K562 (cell line): ENCODE results near the gene VWA7. TPM values are rescaled to one million over a fixed set of nuclear protein-coding genes. Genes with fewer than 3 reads are reported as not detected.

Experiments
- ATAC-seq: fragments of 200-7000 bp; cut with Tn5 transposase; 3 replicates; pipeline ENCODE4 v1.9.1; 2020; ENCODE audit warnings: moderate library complexity
- BruUV-seq: library from RNA; stranded (reverse); fragments of 400-500 nt; replicated peaks from 2 replicates; lab custom pipeline; 2021; lab: Mats Ljungman, UMichigan
- CTCF ChIA-PET: fragments of 300-600 bp; formaldehyde crosslinking; extraction: SDS; loops from one replicate; lab custom pipeline; 2021; ENCODE audit warnings: low intra/inter-chr PET ratio; lab: Yijun Ruan, JAX
- POLR2A ChIA-PET: fragments of 300-600, 350-650 bp; sonication (Branson Sonifier 250); formaldehyde crosslinking; extraction: SDS; loops from one replicate; lab custom pipeline; 2021; ENCODE audit warnings: antibody characterized with exemption, inconsistent platforms; lab: Yijun Ruan, JAX
- DNase-seq, 4 experiments: peaks; one replicate each; pipeline versions ENCODE4 v3.0.0 to v3.0.0-alpha.2; 2011 to 2018; ENCODE audit warnings: low spot score in 3 of 4, mixed read lengths in 3 of 4; ENCODE audit errors: extremely low read depth in 1 of 4
- FAIRE-seq: peaks from 2 replicates; lab custom pipeline; 2011; peaks lifted over from hg19 to GRCh38; lab: Jason Lieb, UNC
- H2AFZ ChIP-seq: 2 replicates; pipeline ENCODE4 v1.6.0; 2011; ENCODE audit warnings: low read depth, low read length, control low read depth, inconsistent platforms
- H3K27ac ChIP-seq: fragments of 200-600 bp; 3 replicates; pipeline ENCODE4 v1.8.0; 2011; ENCODE audit warnings: low read depth, mild to moderate bottlenecking, control low read depth, inconsistent platforms, low read length, moderate library complexity, mixed read lengths; ENCODE audit errors: extremely low read depth
- H3K27me3 ChIP-seq, 2 experiments: fragments of 300-600 bp in 1 of 2; 2 replicates in 1 of 2; 3 replicates in 1 of 2; pipeline versions ENCODE4 v1.6.0 to v1.8.0; 2011; ENCODE audit warnings: inconsistent platforms in 2 of 2, low read length in 2 of 2, mild to moderate bottlenecking in 1 of 2, mixed read lengths in 1 of 2, moderate library complexity in 1 of 2; ENCODE audit not compliant: control insufficient read depth in 2 of 2, insufficient read depth in 2 of 2
- H3K36me3 ChIP-seq: fragments of 300-600 bp; 3 replicates; pipeline ENCODE4 v1.8.0; 2011; ENCODE audit warnings: mild to moderate bottlenecking, low read length, inconsistent platforms; ENCODE audit not compliant: control insufficient read depth, insufficient read depth
- H3K4me1 ChIP-seq, 2 experiments: fragments of 200-600 bp in 1 of 2; replicated peaks in 1 of 2; 2 replicates in 1 of 2; 3 replicates in 1 of 2; pipeline versions ENCODE4 v1.5.1 to v1.8.0; 2011; ENCODE audit warnings: inconsistent platforms in 2 of 2, low read length in 2 of 2, mild to moderate bottlenecking in 1 of 2, mixed read lengths in 1 of 2, moderate library complexity in 1 of 2; ENCODE audit not compliant: control insufficient read depth in 2 of 2, insufficient read depth in 2 of 2
- H3K4me2 ChIP-seq: 2 replicates; pipeline ENCODE4 v1.6.1; 2011; ENCODE audit warnings: low read length, control low read depth, inconsistent platforms, mixed read lengths; ENCODE audit not compliant: insufficient read depth
- H3K4me3 ChIP-seq: fragments of 200-600 bp; sonication (generic), shearing (Covaris generic); 2 replicates; pipeline ENCODE4 v1.5.1; 2016; ENCODE audit warnings: control low read depth, inconsistent platforms
- H3K79me2 ChIP-seq: fragments of 200-600 bp; 3 replicates; pipeline ENCODE4 v1.8.0; 2011; ENCODE audit warnings: low read length, inconsistent platforms; ENCODE audit not compliant: control insufficient read depth, insufficient read depth
- H3K9ac ChIP-seq, 2 experiments: 2 replicates each; pipeline versions ENCODE4 v1.6.0 to v1.6.1; 2011; ENCODE audit warnings: low read depth in 2 of 2, low read length in 2 of 2, control low read depth in 1 of 2, inconsistent platforms in 1 of 2, mild to moderate bottlenecking in 1 of 2, mixed read lengths in 1 of 2; ENCODE audit not compliant: insufficient read depth in 1 of 2
- H3K9me1 ChIP-seq: one replicate; pipeline ENCODE4 v1.6.0; 2011; ENCODE audit warnings: inconsistent platforms, mild to moderate bottlenecking, low read length, moderate library complexity; ENCODE audit not compliant: control insufficient read depth, insufficient read depth
- H3K9me3 ChIP-seq: replicated peaks from 2 replicates; pipeline ENCODE4 v1.5.1; 2011; ENCODE audit warnings: low read depth, low read length, inconsistent platforms; ENCODE audit not compliant: control insufficient read depth, insufficient read depth
- H4K20me1 ChIP-seq: replicated peaks from 2 replicates; pipeline ENCODE4 v1.6.1; 2011; ENCODE audit warnings: low read length, inconsistent platforms, mixed read lengths; ENCODE audit not compliant: control insufficient read depth, insufficient read depth
- ATF1 ChIP-seq, 2 experiments: fragments of 450-650 bp in 1 of 2; IDR thresholded peaks; 2 replicates each; pipeline ENCODE4 v1.6.1; 2016; ENCODE audit warnings: missing compliant biosample characterization in 1 of 2, missing genetic modification characterization in 1 of 2
- CEBPB ChIP-seq: fragments of 450-650 bp; IDR thresholded peaks from 2 replicates; pipeline ENCODE4 v1.6.1; 2016; ENCODE audit warnings: missing genetic modification characterization, missing compliant biosample characterization
- ETS1 ChIP-seq: conservative IDR thresholded peaks from 2 replicates; pipeline ENCODE4 v1.6.1; 2011; ENCODE audit warnings: low read depth, mild to moderate bottlenecking, low read length; ENCODE audit not compliant: control insufficient read depth
- ETS2 ChIP-seq: IDR thresholded peaks from 2 replicates; pipeline ENCODE4 v1.6.1; 2016; ENCODE audit warnings: borderline replicate concordance, missing genetic modification characterization, mild to moderate bottlenecking, moderate library complexity, missing compliant biosample characterization; ENCODE audit not compliant: poor library complexity, severe bottlenecking
- GATAD2B ChIP-seq: fragments of 450-650 bp; IDR thresholded peaks from 2 replicates; pipeline ENCODE4 v1.6.1; 2017; ENCODE audit warnings: mild to moderate bottlenecking, borderline replicate concordance
- IFI16 ChIP-seq: fragments of 250-450 bp; sonication (Bioruptor Pico); IDR thresholded peaks from 2 replicates; pipeline ENCODE4 v2.1.2; 2022; ENCODE audit warnings: mild to moderate bottlenecking, inconsistent platforms
- IRF9 ChIP-seq: fragments of 450-650 bp; IDR thresholded peaks from 2 replicates; pipeline ENCODE4 v1.6.1; 2016; ENCODE audit warnings: missing biosample characterization, missing genetic modification characterization
- L3MBTL2 ChIP-seq: fragments of 450-650 bp; IDR thresholded peaks from 2 replicates; pipeline ENCODE4 v1.6.1; 2016; ENCODE audit warnings: mild to moderate bottlenecking, moderate library complexity
- MEF2D ChIP-seq: conservative IDR thresholded peaks from 2 replicates; pipeline ENCODE4 v1.6.1; 2016; ENCODE audit warnings: low read depth, missing genetic modification characterization, missing compliant biosample characterization
- NFE2L1 ChIP-seq: fragments of 450-650 bp; IDR thresholded peaks from 2 replicates; pipeline ENCODE4 v1.6.1; 2016; ENCODE audit warnings: missing genetic modification characterization, low read depth, mild to moderate bottlenecking, missing compliant biosample characterization, moderate library complexity, borderline replicate concordance
- NR4A1 ChIP-seq, 2 experiments: fragments of 250-450 bp in 1 of 2; fragments of 450-650 bp in 1 of 2; sonication (Bioruptor Pico) in 1 of 2; IDR thresholded peaks; 2 replicates each; pipeline versions ENCODE4 v1.4.0 to v1.6.1; 2016 to 2020; ENCODE audit warnings: mild to moderate bottlenecking in 2 of 2, missing compliant biosample characterization in 1 of 2, missing genetic modification characterization in 1 of 2, moderate library complexity in 1 of 2
- POLR2G ChIP-seq: fragments of 200-400 bp; formaldehyde crosslinking; IDR thresholded peaks from 2 replicates; pipeline ENCODE4 v1.6.1; 2017; ENCODE audit warnings: low read depth, mild to moderate bottlenecking, antibody characterized with exemption, low read length, moderate library complexity
- RBFOX2 ChIP-seq: fragments of 200-400 bp; formaldehyde crosslinking; IDR thresholded peaks from 2 replicates; pipeline ENCODE4 v1.6.1; 2017; ENCODE audit warnings: low read depth, mild to moderate bottlenecking, low read length, moderate library complexity
- XRCC5 ChIP-seq: fragments of 200-400 bp; formaldehyde crosslinking; IDR thresholded peaks from 2 replicates; pipeline ENCODE4 v1.6.1; 2017; ENCODE audit warnings: low read depth, mild to moderate bottlenecking, low read length
- ZBTB33 ChIP-seq: sonication (generic); formaldehyde crosslinking; IDR thresholded peaks from 2 replicates; pipeline ENCODE4 v1.8.1; 2023; ENCODE audit warnings: mild to moderate bottlenecking, missing genetic modification reagents
- ZNF121 ChIP-seq: sonication (generic); formaldehyde crosslinking; conservative IDR thresholded peaks from 2 replicates; pipeline ENCODE4 v1.8.0; 2022; ENCODE audit warnings: missing genetic modification reagents
- WGBS: fragments of 100-300 bp; shearing (Covaris generic); methylation state at CpG from one replicate; pipeline ENCODE4 v1.1.6; 2016; ENCODE audit warnings: low coverage, mixed read lengths; ENCODE audit not compliant: insufficient coverage; ENCODE audit errors: missing lambda C conversion rate; 5-methylcytosine and 5-hydroxymethylcytosine counted together
- in situ Hi-C: fragments of 300-500 bp; cut with MboI; formaldehyde crosslinking; loops from 4 replicates; pipeline ENCODE4 v1.15.0; 2018; ENCODE audit warnings: inconsistent platforms, mixed read lengths
- intact Hi-C: fragments of 100-400 bp; cut with micrococcal nuclease; formaldehyde crosslinking; loops from 2 replicates; pipeline ENCODE4 v1.14.2; 2022
- polyA plus RNA-seq, 8 experiments: library from polyadenylated mRNA; depleted of rRNA in 4 of 8; stranded (reverse) in 5 of 8; unstranded in 3 of 8; fragments of >200 nt; fragmentation: Nextera tagmentation in 2 of 8; fragmentation: Illumina TruSeq in 1 of 8; extraction: Ambion mirVana in 2 of 8; extraction: Trizol in 1 of 8; gene quantifications; 2 replicates each; pipeline versions ENCODE4 v1.2.1 to v1.2.3, GENCODE V29; 2011 to 2014; ENCODE audit warnings: inconsistent platforms in 1 of 8, missing spikeins in 1 of 8
- total RNA-seq, 7 experiments: library from RNA; depleted of rRNA in 6 of 7; stranded (reverse); fragments of >200 nt in 6 of 7; fragmentation: Illumina TruSeq in 2 of 7; extraction: Trizol in 2 of 7; gene quantifications; 2 replicates each; pipeline versions ENCODE4 v1.2.1 to v1.2.3, GENCODE V29; 2011 to 2021; ENCODE audit warnings: low replicate concordance in 1 of 7

The VWA7 gene
- total and polyA plus RNA-seq, 9 of the 15 experiments (the other 6 are each of a cell fraction or from before 2014, with no cell fraction given), result 0.18 to 2.9 (median 0.95) TPM

GRCh38 chr6:31723980-31724691, 53.0 kb downstream of the VWA7 start:
- no peak overlapping the region for H3K4me2 ChIP-seq
- in situ Hi-C loops, result no loop called here

More at GRCh38 chr6:31723980-31724691, 53.0 kb downstream of the VWA7 start:
- Histone ChIP-seq H3K9ac (peak overlapping the region in 1 of 2 experiments; percentile 70; a peak in 2 of 4 replicates), H3K4me1 (peaks cover 43 to 53% of the 10 kb centered on the region in 2 experiments), H3K36me3 (peaks cover 27% of the 10 kb centered on the region; the same call in 2 of the 3 replicates), H3K9me1 (peaks cover 5% of the 10 kb centered on the region), H2AFZ (no peak overlapping the region), H4K20me1 (no peaks in the 10 kb centered on the region), H3K27me3 (no peaks in the 10 kb centered on the region), H3K9me3 (no peaks in the 10 kb centered on the region), H3K79me2 (peaks cover 7% of the 10 kb centered on the region; the same call in 1 of the 3 replicates), H3K4me3 (no peak overlapping the region), H3K27ac (no peak overlapping the region)
- FAIRE-seq (no peak), DNase-seq (no peak), ATAC-seq (no peak)
- intact Hi-C loops, result no loop called here
- WGBS, result 89% methylated on average over 24 of the region's 25 CpGs
- ChIA-PET POLR2A (interaction anchor here (0.5 to 15.0 kb wide), 13 partner anchors 11 to 477 kb away, joined by 3 to 236 read pairs (median 4); partner anchors contain the start of genes ABHD16A, C6orf47, CLIC1 and CSNK2B), CTCF (interaction anchor here (0.5 kb wide), 1 partner anchor 43 kb away, joined by 3 read pairs; the partner anchor contains the start of gene LY6G5C)
- no TSS peak for BruUV-seq
- TF ChIP-seq ETS2 (tag) (no peak), POLR2G (peak; percentile 73), MEF2D (tag) (no peak), NR4A1 (CRISPR knock-in tag; IDR thresholded peaks at IDR 0.05) (0 out of 2 replicates have a peak, but pooled peaks have one; percentile 5), NR4A1 (tag; IDR thresholded peaks at IDR 0.05) (no peak), XRCC5 (no peak), L3MBTL2 (no peak), ATF1 (CRISPR knock-in tag; IDR thresholded peaks at IDR 0.05) (no peak), ATF1 (tag; IDR thresholded peaks at IDR 0.05) (no peak), ZNF121 (no peak), GATAD2B (no peak), NFE2L1 (tag) (no peak), ZBTB33 (peak; percentile 8; the same call in 1 of the 2 replicates), ETS1 (0 out of 2 replicates have a peak, but pooled peaks have one; percentile 20), IFI16 (no peak), RBFOX2 (peak; percentile 51), IRF9 (tag) (no peak), CEBPB (tag) (no peak)
